ENCODE measurements around the gene RAD51B. TPM values are rescaled to one million over a fixed set of nuclear protein-coding genes. Genes with fewer than 3 reads are reported as not detected.

RAD51B gene
- total RNA-seq, 1 experiment from 2014 or later: 16.7 TPM

DNA sequence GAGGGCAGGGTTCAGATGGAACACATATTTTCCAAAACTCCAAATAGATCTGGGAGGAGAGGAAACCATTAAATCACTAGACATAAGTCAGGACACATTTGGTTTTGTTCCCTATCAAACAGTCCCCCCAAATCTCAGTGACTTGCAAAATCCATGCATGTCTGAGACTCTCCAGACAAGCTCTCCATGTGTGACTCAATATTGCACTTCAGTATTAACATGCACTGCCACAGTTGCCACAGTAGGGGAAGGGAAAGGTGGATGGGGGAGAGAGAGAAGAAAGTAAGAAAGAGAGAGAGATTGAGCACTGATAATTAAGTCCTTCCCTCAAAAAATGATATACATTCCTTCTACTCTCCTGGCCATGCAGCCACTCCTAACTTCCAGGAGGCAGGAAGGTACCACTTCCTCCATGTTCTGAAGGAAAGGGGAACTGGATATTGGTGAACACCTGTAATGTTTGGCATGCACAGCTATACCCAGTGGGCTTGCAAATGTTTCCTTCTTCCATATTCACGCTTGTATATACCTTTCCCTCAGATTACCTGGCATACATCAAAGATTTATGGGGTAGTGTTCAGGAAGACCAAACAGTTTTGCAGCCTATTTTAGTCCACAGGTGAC lies 663.3 kb downstream of the RAD51B start:
- Histone ChIP-seq H3K79me1 (ENCODE audit: insufficient read depth, low read depth, low read length, poor library complexity, severe bottlenecking) (no peaks in the 10 kb centered on the region), H3K9me3 (ENCODE audit: control insufficient read depth, low read depth, low read length) (no peaks in the 10 kb centered on the region), H3K79me2 (ENCODE audit: insufficient read depth, low read length) (no peaks in the 10 kb centered on the region), H2BK5ac (ENCODE audit: insufficient read length, low read length) (no peak overlapping the region), H3K23me2 (ENCODE audit: insufficient read length, low read depth, low read length, poor library complexity, severe bottlenecking) (no peaks in the 10 kb centered on the region), H2BK15ac (ENCODE audit: low read depth, low read length) (no peak overlapping the region), H3K4me1 (ENCODE audit: insufficient read depth, low read length) (no peaks in the 10 kb centered on the region), H2BK120ac (ENCODE audit: low read depth, low read length, poor library complexity, severe bottlenecking) (no peak overlapping the region), H2BK12ac (ENCODE audit: insufficient read length, low read depth, low read length) (no peak overlapping the region), H3K9ac (ENCODE audit: extremely low read depth, insufficient read length, low read length) (no peak overlapping the region), H4K5ac (ENCODE audit: insufficient read length, low read depth, low read length) (no peak overlapping the region), H4K20me1 (ENCODE audit: control insufficient read depth, insufficient read depth, insufficient read length) (no peaks in the 10 kb centered on the region), H3K4me2 (ENCODE audit: insufficient read depth, insufficient read length, low read length) (no peak overlapping the region), H3K4ac (ENCODE audit: low read depth, low read length) (no peak overlapping the region), H3K27me3 (ENCODE audit: insufficient read depth, low read length) (no peaks in the 10 kb centered on the region), H2BK20ac (ENCODE audit: low read depth, low read length, poor library complexity, severe bottlenecking) (no peak overlapping the region), H2AFZ (ENCODE audit: low read length) (no peak overlapping the region), H3K56ac (ENCODE audit: insufficient read length, low read depth, low read length) (no peak overlapping the region), H3K14ac (ENCODE audit: insufficient read depth, low read length) (no peak overlapping the region), H3K23ac (ENCODE audit: insufficient read length, low read depth, low read length) (no peak overlapping the region), H3K18ac (ENCODE audit: insufficient read length, low read depth, low read length) (no peak overlapping the region), H4K91ac (ENCODE audit: insufficient read length, low read depth, low read length) (no peak overlapping the region), H3T11ph (ENCODE audit: low read length) (no peak overlapping the region), H4K8ac (replicated peaks; ENCODE audit: insufficient read length, low read depth, low read length) (no peak overlapping the region), H2AK5ac (ENCODE audit: insufficient read length, low read length) (no peak overlapping the region), H3K27ac (ENCODE audit: insufficient read length, low read depth, low read length) (no peak overlapping the region)
- TF ChIP-seq, protein P1, sequence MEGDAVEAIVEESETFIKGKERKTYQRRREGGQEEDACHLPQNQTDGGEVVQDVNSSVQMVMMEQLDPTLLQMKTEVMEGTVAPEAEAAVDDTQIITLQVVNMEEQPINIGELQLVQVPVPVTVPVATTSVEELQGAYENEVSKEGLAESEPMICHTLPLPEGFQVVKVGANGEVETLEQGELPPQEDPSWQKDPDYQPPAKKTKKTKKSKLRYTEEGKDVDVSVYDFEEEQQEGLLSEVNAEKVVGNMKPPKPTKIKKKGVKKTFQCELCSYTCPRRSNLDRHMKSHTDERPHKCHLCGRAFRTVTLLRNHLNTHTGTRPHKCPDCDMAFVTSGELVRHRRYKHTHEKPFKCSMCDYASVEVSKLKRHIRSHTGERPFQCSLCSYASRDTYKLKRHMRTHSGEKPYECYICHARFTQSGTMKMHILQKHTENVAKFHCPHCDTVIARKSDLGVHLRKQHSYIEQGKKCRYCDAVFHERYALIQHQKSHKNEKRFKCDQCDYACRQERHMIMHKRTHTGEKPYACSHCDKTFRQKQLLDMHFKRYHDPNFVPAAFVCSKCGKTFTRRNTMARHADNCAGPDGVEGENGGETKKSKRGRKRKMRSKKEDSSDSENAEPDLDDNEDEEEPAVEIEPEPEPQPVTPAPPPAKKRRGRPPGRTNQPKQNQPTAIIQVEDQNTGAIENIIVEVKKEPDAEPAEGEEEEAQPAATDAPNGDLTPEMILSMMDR (conservative IDR thresholded peaks at IDR 0.05): no peak
- peaks cover 5 to 14% of the 10 kb centered on the region in 2 experiments for H3K4me1 Mint-ChIP-seq
- H3K9me3 Mint-ChIP-seq: no peaks in the 10 kb centered on the region
- DNase-seq: no peak
- no peaks in the 10 kb centered on the region; a peak in 1 of 7 replicates for H3K36me3 Mint-ChIP-seq (ENCODE audit: insufficient read depth in 1 of 3, low read depth in 3 of 3)
- no CpG with 5 or more reads among the region's 1 CpG for WGBS (ENCODE audit: extremely low coverage, insufficient read length, low lambda C conversion rate)
- H3K27ac Mint-ChIP-seq: no peak overlapping the region
- H3K27me3 Mint-ChIP-seq (ENCODE audit: low read depth): peaks cover 4% of the 10 kb centered on the region
- H3K4me3 Mint-ChIP-seq: no peak overlapping the region
